ENCODE results near the gene PROM1.
A peak's percentile ranks its signal among the peaks of the same experiment; 100 is the strongest.

PROM1 gene

DNA sequence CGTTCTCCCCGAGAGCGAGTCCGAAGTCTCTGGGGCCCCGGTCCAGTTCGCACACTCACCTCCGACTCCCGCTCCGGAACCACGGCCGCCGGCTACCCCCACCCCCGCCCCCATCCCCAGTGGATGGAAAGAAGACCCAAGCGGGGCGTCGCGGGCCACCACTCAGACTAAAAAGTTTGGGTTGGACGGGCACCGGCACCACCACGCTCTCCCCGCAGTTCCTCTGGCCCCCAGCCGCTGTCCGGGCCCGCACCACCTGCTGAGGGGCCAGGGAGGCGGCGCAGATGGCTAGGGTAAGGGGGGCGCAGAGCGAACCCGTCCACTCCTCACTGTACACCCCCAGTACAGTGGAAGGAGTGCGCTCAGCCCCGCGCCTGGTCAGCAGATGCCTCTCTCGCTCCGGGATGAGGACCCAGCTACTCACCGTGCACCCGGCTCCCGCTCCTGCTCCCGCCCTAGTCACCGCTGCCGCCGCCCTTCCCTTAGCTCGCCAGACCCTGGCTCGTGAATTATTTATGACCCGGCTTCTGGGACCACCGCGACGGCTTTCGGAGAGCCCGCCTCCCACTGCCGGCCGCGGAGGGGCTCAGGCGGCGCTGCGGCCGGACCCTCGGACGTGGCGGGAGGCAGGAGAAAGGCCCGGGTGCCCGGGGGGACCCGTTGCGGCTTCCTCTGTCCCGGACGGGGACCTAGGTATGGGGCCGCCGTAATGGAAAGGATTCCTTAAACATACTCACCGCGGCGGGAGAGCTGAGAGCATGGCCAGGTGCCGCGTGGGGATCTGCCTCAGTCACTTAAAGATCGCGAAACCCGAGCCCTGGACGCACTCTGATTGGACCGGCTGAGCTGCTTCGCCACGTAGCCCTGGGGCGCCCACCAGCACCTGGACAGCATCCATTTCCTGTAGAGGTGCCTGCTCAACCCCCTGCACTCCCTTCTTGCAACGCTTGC is at the start of gene PROM1:
Gene PROM1, minus strand, starts transcription at position 783 of the 951 bp plus-strand sequence. CDS start 8,117 bp downstream, outside the sequence.
- peak; percentile 13 for DNase-seq

GRCh38 chr4:16133406-16133805 is 49.6 kb upstream of the PROM1 start:
- no peak for DNase-seq

- DNase-seq, result no peak
Measured at GRCh38 chr4:16131293-16131692, 47.5 kb upstream of the PROM1 start.

GRCh38 chr4:16129336-16129735 is 45.5 kb upstream of the PROM1 start:
- DNase-seq, result no peak

DNA sequence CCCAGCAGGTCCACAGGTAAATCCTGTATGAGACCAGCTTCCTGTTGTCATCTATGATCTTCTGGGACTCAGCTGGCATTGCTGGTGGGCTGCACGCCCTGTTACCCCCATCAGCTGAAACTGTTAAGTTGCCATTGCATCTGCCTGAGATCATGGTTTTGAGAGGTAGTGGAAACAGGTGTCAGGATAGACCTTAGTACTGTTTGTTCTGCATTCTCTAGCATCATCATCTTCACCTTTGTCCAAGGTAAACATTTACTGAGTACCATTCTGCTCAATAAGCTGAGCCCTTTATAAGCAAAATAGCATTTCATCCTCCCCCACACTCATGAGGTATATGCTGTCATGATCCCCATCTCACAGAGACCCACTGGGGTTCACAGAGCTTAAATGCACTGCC is 42.9 kb upstream of the PROM1 start:
- DNase-seq, result no peak

- no peak for DNase-seq
Measured at GRCh38 chr4:16125571-16126445, 42.0 kb upstream of the PROM1 start.

DNA sequence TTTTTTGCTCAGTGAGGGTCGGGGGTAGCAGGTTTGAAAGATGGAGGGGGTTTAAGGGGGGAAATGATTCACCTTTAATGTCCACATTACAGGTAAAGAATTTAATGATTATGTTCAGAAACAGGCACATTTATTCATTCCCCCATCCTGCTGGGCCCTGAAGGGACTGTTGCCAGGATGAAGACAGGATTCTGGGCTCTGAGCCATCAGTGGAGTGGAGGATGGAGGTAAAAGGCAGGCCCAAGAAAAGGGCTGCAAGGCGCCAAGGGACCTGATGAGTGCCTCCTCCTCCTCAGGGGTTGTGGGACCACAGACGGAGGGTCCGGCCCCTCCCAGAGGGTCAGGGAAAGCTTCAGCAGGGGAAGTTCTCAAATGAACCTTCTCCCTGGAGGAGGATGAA is 40.4 kb upstream of the PROM1 start:
- no peak for DNase-seq

GRCh38 chr4:16123356-16124084 is 39.7 kb upstream of the PROM1 start:
- no peak for DNase-seq

- peak; percentile 11 for DNase-seq
Measured at GRCh38 chr4:16122784-16123183, 39.0 kb upstream of the PROM1 start.

DNA sequence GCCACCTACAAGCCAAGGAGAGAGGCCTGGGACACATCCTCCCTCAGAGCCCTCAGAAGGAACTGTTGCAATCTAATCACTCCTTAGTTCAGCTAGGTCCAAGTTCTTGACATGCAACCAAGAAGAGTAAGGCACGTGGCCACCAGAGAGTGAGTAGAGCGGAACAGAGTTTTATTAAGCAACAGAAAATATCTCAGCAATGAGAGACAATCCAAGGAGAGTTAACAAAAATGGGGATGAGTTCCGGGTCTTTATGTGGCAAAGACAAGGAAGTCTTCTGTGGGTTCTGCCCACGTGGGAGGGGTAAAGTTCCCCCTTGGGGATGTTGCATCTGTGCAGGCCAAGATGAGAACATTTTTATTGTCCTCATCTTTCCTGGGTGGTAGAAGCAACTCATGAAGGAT is 38.5 kb upstream of the PROM1 start:
- DNase-seq, result no peak

GRCh38 chr4:16120720-16121119 is 36.9 kb upstream of the PROM1 start:
- no peak for DNase-seq

GRCh38 chr4:16119981-16120380 is 36.2 kb upstream of the PROM1 start:
- DNase-seq, result no peak

DNA sequence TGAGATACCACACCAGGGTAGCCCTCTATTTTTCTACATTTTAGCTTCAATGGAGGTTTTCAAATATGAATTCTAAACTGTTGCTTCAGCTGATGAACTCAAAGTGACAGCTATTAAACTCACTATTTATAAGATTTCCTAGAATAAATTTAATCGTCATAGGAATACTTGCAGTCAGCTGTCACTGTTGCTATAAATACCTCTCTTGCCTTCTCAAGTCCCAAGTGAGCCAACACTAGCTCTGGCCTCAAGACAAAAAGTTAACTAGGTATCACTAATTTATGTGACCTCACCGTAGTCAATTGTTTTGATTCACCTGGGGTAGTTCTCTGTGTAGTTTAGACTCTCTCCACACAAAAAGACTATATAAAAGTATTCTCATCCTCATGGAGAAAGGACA is 34.3 kb upstream of the PROM1 start:
- no peak for DNase-seq

GRCh38 chr4:16117164-16117563 is 33.3 kb upstream of the PROM1 start:
- DNase-seq, result no peak

- DNase-seq, result no peak
Measured at GRCh38 chr4:16116493-16116990, 32.7 kb upstream of the PROM1 start.

DNA sequence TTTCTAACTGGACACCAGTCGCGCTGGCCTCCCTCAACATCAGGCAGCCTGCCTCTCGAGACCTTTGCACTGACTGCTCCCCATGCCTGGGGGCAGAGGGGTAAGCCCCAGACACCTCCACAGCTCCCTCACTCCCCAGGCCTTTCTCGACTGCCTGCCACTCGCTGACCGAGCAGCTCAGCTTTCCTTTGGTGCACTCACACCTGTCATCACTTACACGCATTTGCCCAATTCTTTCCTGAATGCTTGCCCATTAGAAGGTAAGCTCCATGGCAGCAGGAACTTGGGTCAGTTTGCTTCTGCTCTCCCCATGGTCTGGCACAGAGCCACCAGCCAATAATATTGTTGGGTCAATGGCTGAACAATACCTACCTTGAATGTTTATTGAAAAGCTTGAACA is 32.2 kb upstream of the PROM1 start:
- no peak for DNase-seq

- no peak for DNase-seq
Measured at GRCh38 chr4:16114546-16114945, 30.7 kb upstream of the PROM1 start.

DNA sequence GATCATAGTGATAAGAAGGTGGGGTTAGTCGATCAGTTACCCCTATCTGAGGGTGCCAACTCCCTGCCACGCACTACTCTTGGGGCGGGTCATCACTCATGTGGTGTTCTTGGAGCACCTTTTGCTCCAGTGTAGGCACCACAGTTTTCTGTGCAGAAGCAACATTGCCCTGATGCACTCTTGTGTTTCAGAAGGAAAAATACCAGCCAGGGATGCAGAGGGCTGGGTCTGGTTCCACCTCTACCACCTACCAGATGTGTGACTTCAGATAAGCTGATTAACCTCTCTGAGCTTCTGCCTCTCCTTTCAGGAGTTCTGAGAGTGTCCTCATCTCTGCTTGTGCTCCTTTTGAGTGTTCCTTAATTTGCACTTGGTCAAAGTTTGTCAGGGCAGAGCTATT is 29.9 kb upstream of the PROM1 start:
- no peak for DNase-seq

DNA sequence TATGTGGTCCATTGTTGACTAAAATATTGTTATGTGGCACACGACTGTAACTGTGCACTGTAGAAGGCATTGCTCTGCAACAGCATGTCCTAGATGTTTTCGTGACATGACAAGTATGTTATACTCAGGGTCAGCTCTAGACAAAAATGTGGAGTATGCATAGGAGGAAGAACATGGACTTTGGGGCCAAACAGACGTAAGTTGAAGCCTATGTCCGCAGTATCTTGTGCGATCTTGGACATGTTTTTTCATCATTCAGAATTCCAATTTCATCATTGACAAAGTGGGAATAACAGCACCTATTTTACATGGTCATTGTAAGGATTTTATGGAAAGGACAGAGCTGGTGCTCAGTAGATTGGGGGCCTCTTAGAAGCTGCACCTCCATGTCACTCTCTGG is 27.7 kb upstream of the PROM1 start:
- DNase-seq, result no peak

GRCh38 chr4:16110661-16111290 is 27.0 kb upstream of the PROM1 start:
- DNase-seq, result no peak

- DNase-seq, result no peak
Measured at GRCh38 chr4:16110199-16110598, 26.4 kb upstream of the PROM1 start.

- no peak for DNase-seq
Measured at GRCh38 chr4:16109256-16109655, 25.4 kb upstream of the PROM1 start.
